ENCODE measurements around the gene VGF. TPM values are rescaled to one million over a fixed set of nuclear protein-coding genes. Genes with fewer than 3 reads are reported as not detected.

The VGF gene
- total RNA-seq, 1 experiment from 2014 or later = 4.4 TPM

DNA sequence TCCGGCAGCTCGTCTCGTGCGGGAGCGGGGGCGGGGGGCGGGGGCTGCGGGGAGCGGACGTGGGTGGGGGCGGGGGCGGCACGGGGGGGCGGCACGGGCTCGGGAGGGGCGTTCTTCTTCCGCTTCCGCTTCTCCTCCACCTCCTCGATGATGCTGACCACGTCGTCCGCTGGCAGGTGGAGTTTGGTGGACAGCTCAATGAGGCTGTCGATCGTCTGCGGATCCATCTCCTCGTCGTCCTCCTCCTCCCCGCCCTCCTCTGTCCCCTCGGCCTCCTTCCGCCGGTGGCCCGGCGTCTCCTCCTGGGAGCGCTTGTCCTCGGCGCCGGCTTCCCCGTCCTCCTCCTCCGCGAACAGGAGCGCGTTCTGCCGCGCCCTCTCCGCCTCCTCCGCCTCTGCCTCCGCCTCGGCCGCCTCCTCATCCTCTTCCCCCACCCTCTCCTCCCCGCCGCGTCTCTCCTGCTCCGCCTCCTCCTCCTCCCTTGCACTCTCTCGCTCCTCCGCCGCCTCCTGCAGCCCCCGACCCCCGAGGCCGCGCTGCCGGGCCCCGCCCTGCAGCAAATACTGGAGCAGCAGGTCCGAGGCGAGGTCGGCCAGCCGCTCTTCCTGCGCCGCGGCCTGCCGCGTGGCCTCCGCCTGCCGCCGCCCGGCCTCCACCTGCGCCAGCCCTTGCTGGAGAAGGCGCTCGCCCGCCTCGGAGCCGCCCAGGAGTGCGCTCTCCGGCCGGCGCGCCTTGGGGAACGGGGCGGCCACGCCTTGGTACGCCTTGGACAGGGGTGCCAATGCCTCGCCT, 1.9 kb downstream of the VGF start:
- Histone ChIP-seq H3K36me3 (ENCODE audit: control insufficient read depth, insufficient read depth, low read length) (no peaks in the 10 kb centered on the region; the same call in 1 of the 2 replicates), H3K4me3 (ENCODE audit: low read depth in 2 of 2, low read length in 2 of 2) (peak overlapping the region; percentile 59 to 72), H3K4me1 (ENCODE audit: control insufficient read depth, insufficient read depth, low read length) (peaks cover 46% of the 10 kb centered on the region), H3K27me3 (ENCODE audit: control insufficient read depth, insufficient read depth, low read length) (no peaks in the 10 kb centered on the region), H3K9me3 (ENCODE audit: control insufficient read depth, insufficient read depth, low read depth, low read length) (no peaks in the 10 kb centered on the region), H3K27ac (ENCODE audit: low read length) (peak overlapping the region; percentile 68; the same call in 1 of the 2 replicates)
- intact Hi-C loops (cut with micrococcal nuclease; ENCODE audit: unreplicated experiment) = no loop called here
- ATAC-seq = peak; percentile 61
- ChIA-PET POLR2A (interaction anchor here (0.5 to 1.7 kb wide), 4 partner anchors 11 to 55 kb away, joined by 3 to 6 read pairs (median 4); partner anchors contain the start of gene ZNHIT1), CTCF (no interaction called here)
- DNase-seq (ENCODE audit: low read depth, low spot score) = no peak
- TF ChIP-seq, protein P1, sequence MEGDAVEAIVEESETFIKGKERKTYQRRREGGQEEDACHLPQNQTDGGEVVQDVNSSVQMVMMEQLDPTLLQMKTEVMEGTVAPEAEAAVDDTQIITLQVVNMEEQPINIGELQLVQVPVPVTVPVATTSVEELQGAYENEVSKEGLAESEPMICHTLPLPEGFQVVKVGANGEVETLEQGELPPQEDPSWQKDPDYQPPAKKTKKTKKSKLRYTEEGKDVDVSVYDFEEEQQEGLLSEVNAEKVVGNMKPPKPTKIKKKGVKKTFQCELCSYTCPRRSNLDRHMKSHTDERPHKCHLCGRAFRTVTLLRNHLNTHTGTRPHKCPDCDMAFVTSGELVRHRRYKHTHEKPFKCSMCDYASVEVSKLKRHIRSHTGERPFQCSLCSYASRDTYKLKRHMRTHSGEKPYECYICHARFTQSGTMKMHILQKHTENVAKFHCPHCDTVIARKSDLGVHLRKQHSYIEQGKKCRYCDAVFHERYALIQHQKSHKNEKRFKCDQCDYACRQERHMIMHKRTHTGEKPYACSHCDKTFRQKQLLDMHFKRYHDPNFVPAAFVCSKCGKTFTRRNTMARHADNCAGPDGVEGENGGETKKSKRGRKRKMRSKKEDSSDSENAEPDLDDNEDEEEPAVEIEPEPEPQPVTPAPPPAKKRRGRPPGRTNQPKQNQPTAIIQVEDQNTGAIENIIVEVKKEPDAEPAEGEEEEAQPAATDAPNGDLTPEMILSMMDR (IDR thresholded peaks at IDR 0.05) = no peak
- no peak for TF ChIP-seq TCF7L2 (IDR thresholded peaks at IDR 0.05; ENCODE audit: low read depth, low read length)
- TF ChIP-seq, protein P2, sequence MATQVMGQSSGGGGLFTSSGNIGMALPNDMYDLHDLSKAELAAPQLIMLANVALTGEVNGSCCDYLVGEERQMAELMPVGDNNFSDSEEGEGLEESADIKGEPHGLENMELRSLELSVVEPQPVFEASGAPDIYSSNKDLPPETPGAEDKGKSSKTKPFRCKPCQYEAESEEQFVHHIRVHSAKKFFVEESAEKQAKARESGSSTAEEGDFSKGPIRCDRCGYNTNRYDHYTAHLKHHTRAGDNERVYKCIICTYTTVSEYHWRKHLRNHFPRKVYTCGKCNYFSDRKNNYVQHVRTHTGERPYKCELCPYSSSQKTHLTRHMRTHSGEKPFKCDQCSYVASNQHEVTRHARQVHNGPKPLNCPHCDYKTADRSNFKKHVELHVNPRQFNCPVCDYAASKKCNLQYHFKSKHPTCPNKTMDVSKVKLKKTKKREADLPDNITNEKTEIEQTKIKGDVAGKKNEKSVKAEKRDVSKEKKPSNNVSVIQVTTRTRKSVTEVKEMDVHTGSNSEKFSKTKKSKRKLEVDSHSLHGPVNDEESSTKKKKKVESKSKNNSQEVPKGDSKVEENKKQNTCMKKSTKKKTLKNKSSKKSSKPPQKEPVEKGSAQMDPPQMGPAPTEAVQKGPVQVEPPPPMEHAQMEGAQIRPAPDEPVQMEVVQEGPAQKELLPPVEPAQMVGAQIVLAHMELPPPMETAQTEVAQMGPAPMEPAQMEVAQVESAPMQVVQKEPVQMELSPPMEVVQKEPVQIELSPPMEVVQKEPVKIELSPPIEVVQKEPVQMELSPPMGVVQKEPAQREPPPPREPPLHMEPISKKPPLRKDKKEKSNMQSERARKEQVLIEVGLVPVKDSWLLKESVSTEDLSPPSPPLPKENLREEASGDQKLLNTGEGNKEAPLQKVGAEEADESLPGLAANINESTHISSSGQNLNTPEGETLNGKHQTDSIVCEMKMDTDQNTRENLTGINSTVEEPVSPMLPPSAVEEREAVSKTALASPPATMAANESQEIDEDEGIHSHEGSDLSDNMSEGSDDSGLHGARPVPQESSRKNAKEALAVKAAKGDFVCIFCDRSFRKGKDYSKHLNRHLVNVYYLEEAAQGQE (IDR thresholded peaks at IDR 0.05; ENCODE audit: insufficient read depth in 1 of 2, low read depth in 2 of 2, low read length in 1 of 2) = peak; percentile 62 to 80
- TF ChIP-seq POLR2AphosphoS5 (IDR thresholded peaks at IDR 0.05; ENCODE audit: low read depth, low read length) = peak; percentile 56; the same call in 1 of the 2 replicates
- TF ChIP-seq SIN3A (IDR thresholded peaks at IDR 0.05; ENCODE audit: borderline replicate concordance, insufficient read depth, low read depth, low read length) = no peak
- no TSS peak for BruUV-seq (replicated peaks)
- in situ Hi-C loops (cut with HindIII; ENCODE audit: low pct_unique_long_range_greater_than_20kb, low sequenced_read_pairs) = no loop called here

DNA sequence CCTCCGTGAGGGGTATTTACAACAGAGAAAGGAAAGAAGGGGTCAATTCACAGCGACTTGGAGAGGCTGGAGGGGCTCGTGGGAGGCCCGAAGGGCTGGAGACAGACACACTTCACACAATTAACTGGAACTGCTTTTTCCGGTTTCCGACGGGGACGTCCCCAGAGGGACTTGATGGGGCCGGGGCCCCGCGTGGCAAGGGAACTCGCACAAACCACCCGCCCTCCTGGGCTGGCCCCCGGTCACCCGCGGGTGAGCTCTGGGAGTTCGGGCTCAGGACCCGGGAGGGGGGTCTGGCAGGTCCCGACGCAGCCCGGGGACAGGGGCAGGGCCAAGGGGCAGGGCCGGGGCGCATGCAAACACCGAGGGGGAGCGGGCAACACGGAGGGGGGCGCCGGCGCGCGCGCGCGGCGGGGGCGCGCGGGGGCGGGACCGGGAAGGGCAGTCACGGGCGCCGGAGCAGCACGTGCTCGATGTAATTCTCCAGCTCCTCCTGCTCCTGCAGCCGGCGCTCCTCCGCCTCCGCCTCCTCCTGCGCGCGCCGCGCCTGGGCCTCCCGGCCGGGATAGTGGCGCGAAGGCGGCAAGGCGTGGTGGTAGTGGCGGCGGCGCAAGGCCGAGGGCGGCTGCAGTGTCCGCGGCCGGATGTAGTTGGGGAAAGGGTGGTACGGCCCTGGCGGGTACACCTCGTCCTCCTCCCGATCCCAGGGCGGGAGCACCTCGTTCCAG, 2.7 kb downstream of the VGF start:
- H3K4me1 ChIP-seq (ENCODE audit: control insufficient read depth, insufficient read depth, low read length) = peaks cover 43% of the 10 kb centered on the region
- peak overlapping the region; percentile 81 for H3K27ac ChIP-seq (ENCODE audit: low read length)
- no peaks in the 10 kb centered on the region for H3K9me3 ChIP-seq (ENCODE audit: control insufficient read depth, insufficient read depth, low read depth, low read length)
- no TSS peak for BruUV-seq (replicated peaks)
- intact Hi-C loops (cut with micrococcal nuclease; ENCODE audit: unreplicated experiment) (no loop called here), in situ Hi-C loops (cut with HindIII; ENCODE audit: low pct_unique_long_range_greater_than_20kb, low sequenced_read_pairs) (no loop called here)
- no peaks in the 10 kb centered on the region; the same call in 1 of the 2 replicates for H3K36me3 ChIP-seq (ENCODE audit: control insufficient read depth, insufficient read depth, low read length)
- ChIA-PET CTCF (no interaction called here), POLR2A (interaction anchor here (0.5 to 1.7 kb wide), 4 partner anchors 10 to 55 kb away, joined by 3 to 6 read pairs (median 4); partner anchors contain the start of gene ZNHIT1)
- H3K4me3 ChIP-seq (ENCODE audit: low read depth in 2 of 2, low read length in 2 of 2) = peak overlapping the region; percentile 49 to 72
- TF ChIP-seq SIN3A (IDR thresholded peaks at IDR 0.05; ENCODE audit: borderline replicate concordance, insufficient read depth, low read depth, low read length) (no peak), POLR2AphosphoS5 (IDR thresholded peaks at IDR 0.05; ENCODE audit: low read depth, low read length) (peak; percentile 40; the same call in 1 of the 2 replicates), TCF7L2 (IDR thresholded peaks at IDR 0.05; ENCODE audit: low read depth, low read length) (no peak)
- TF ChIP-seq, protein P2 (IDR thresholded peaks at IDR 0.05; ENCODE audit: insufficient read depth in 1 of 2, low read depth in 2 of 2, low read length in 1 of 2) = no peak
- TF ChIP-seq, protein P1 (IDR thresholded peaks at IDR 0.05) = no peak
- peak; percentile 48 for ATAC-seq
- no peak for DNase-seq (ENCODE audit: low read depth, low spot score)
- H3K27me3 ChIP-seq (ENCODE audit: control insufficient read depth, insufficient read depth, low read length) = no peaks in the 10 kb centered on the region

Measured in Panc1 (cell line).